DND-41 (cell line): ENCODE measurements around the gene DIPK1C.

ENCODE experiments used
- ATAC-seq: fragments of 200-7000 bp; cut with Tn5 transposase; 3 replicates; pipeline ENCODE4 v1.9.1; 2021; ENCODE audit warnings: low read depth; ENCODE audit not compliant: insufficient read depth
- DNase-seq: peaks from one replicate; pipeline ENCODE4 v3.0.0-alpha.2; 2020
- H2AFZ ChIP-seq: 2 replicates; pipeline ENCODE4 v1.6.0; 2012; ENCODE audit warnings: low read depth, low read length
- H3K27ac ChIP-seq: 2 replicates; pipeline ENCODE4 v1.5.1; 2012; ENCODE audit warnings: low read length, inconsistent platforms
- H3K27me3 ChIP-seq: fragments of 200-600 bp; sonication (generic); 2 replicates; pipeline ENCODE4 v1.6.0; 2012; ENCODE audit warnings: low read length, mild to moderate bottlenecking, inconsistent platforms; ENCODE audit not compliant: insufficient read depth, poor library complexity
- H3K36me3 ChIP-seq: 2 replicates; pipeline ENCODE4 v1.5.1; 2012; ENCODE audit warnings: low read length, inconsistent platforms; ENCODE audit not compliant: insufficient read depth
- H3K4me1 ChIP-seq: 2 replicates; pipeline ENCODE4 v1.5.1; 2012; ENCODE audit warnings: mild to moderate bottlenecking, low read length; ENCODE audit not compliant: insufficient read depth
- H3K4me2 ChIP-seq: 2 replicates; pipeline ENCODE4 v1.6.0; 2012; ENCODE audit warnings: mild to moderate bottlenecking, moderate library complexity, low read length, inconsistent platforms; ENCODE audit not compliant: insufficient read depth
- H3K4me3 ChIP-seq, 2 experiments: fragments of 200-600 bp in 1 of 2; shearing (Covaris generic) in 1 of 2; 2 replicates each; pipeline ENCODE4 v1.5.1; 2012 to 2016; ENCODE audit warnings: inconsistent platforms in 2 of 2, low read length in 2 of 2, mild to moderate bottlenecking in 2 of 2, low read depth in 1 of 2, moderate library complexity in 1 of 2
- H3K79me2 ChIP-seq: 2 replicates; pipeline ENCODE4 v1.6.0; 2012; ENCODE audit warnings: low read length, inconsistent platforms; ENCODE audit not compliant: insufficient read depth
- H3K9ac ChIP-seq: 2 replicates; pipeline ENCODE4 v1.6.0; 2012; ENCODE audit warnings: low read depth, mild to moderate bottlenecking, inconsistent platforms, low read length, moderate library complexity
- H3K9me3 ChIP-seq: 2 replicates; pipeline ENCODE4 v1.5.1; 2012; ENCODE audit warnings: low read length, moderate library complexity, mild to moderate bottlenecking, inconsistent platforms; ENCODE audit not compliant: insufficient read depth, severe bottlenecking
- H4K20me1 ChIP-seq: 2 replicates; pipeline ENCODE4 v1.6.0; 2012; ENCODE audit warnings: low read length; ENCODE audit not compliant: insufficient read depth
- CTCF ChIP-seq: IDR thresholded peaks from 2 replicates; pipeline ENCODE4 v1.5.1; 2012; ENCODE audit warnings: borderline replicate concordance, low read length, moderate library complexity, mild to moderate bottlenecking; ENCODE audit not compliant: poor library complexity, severe bottlenecking; ENCODE audit errors: extremely low read depth
- EZH2 ChIP-seq: IDR thresholded peaks from 3 replicates; pipeline ENCODE4 v1.6.1; 2012; ENCODE audit warnings: borderline replicate concordance, low read depth, mild to moderate bottlenecking, moderate library complexity, low read length, inconsistent platforms; ENCODE audit not compliant: severe bottlenecking

DIPK1C gene

GRCh38 chr18:74436158-74436769 lies 20.8 kb downstream of the DIPK1C start:
- Histone ChIP-seq H3K79me2 (no peaks in the 10 kb centered on the region), H4K20me1 (no peaks in the 10 kb centered on the region), H3K9me3 (no peaks in the 10 kb centered on the region), H3K27me3 (peaks cover 2% of the 10 kb centered on the region), H2AFZ (no peak overlapping the region), H3K4me2 (no peak overlapping the region), H3K4me1 (no peaks in the 10 kb centered on the region), H3K9ac (no peak overlapping the region), H3K36me3 (no peaks in the 10 kb centered on the region), H3K4me3 (no peak overlapping the region), H3K27ac (no peak overlapping the region)
- TF ChIP-seq EZH2 (no peak), CTCF (no peak)
- DNase-seq (no peak), ATAC-seq (no peak)

GRCh38 chr18:74435740-74436139 lies 21.4 kb downstream of the DIPK1C start:
- ATAC-seq, result no peak
- Histone ChIP-seq H3K9ac (no peak overlapping the region), H3K9me3 (no peaks in the 10 kb centered on the region), H2AFZ (no peak overlapping the region), H3K27me3 (peaks cover 2% of the 10 kb centered on the region), H4K20me1 (no peaks in the 10 kb centered on the region), H3K4me3 (no peak overlapping the region), H3K79me2 (no peaks in the 10 kb centered on the region), H3K27ac (no peak overlapping the region), H3K36me3 (no peaks in the 10 kb centered on the region), H3K4me2 (no peak overlapping the region), H3K4me1 (no peaks in the 10 kb centered on the region)
- no peak for DNase-seq
- no peak for TF ChIP-seq EZH2
- no peak for TF ChIP-seq CTCF

GRCh38 chr18:74434466-74434865 lies 22.6 kb downstream of the DIPK1C start:
- H3K4me1 ChIP-seq, result no peaks in the 10 kb centered on the region
- H3K9me3 ChIP-seq, result no peaks in the 10 kb centered on the region
- H3K79me2 ChIP-seq, result no peaks in the 10 kb centered on the region
- no peak overlapping the region for H3K4me2 ChIP-seq
- H3K27ac ChIP-seq, result no peak overlapping the region
- H3K36me3 ChIP-seq, result no peaks in the 10 kb centered on the region
- H2AFZ ChIP-seq, result no peak overlapping the region
- ATAC-seq (no peak), DNase-seq (no peak)
- H3K9ac ChIP-seq, result no peak overlapping the region
- no peak for TF ChIP-seq EZH2
- no peak for TF ChIP-seq CTCF
- no peaks in the 10 kb centered on the region for H4K20me1 ChIP-seq
- peaks cover 5% of the 10 kb centered on the region for H3K27me3 ChIP-seq
- no peak overlapping the region for H3K4me3 ChIP-seq
